HUDEP-2 (cell line): Measurements from ENCODE around the gene OGFOD3.
"Not testable (repeated sequence)": the region's sequence is repeated elsewhere in the genome, so short reads cannot be mapped to it uniquely, and the experiment has no call there.

Experiments
- DNase-seq, 76 experiments: peaks; one replicate each; lab custom pipeline; 2025; ENCODE audit not compliant: unreplicated experiment in 76 of 76; lab: John Stamatoyannopoulos, UW

OGFOD3 gene, protein sequence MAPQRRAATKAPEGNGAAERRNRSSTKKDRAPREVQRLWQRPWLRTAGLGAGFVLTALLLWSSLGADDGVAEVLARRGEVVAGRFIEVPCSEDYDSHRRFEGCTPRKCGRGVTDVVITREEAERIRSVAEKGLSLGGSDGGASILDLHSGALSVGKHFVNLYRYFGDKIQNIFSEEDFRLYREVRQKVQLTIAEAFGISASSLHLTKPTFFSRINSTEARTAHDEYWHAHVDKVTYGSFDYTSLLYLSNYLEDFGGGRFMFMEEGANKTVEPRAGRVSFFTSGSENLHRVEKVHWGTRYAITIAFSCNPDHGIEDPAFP

GRCh38 chr17:82418001-82418986, at the start of gene OGFOD3, which contains the start of gene HEXD:
Gene OGFOD3 (minus strand): TSS chr17:82418586. CDS start chr17:82418485, 101 bp downstream.
Gene HEXD (plus strand): TSS chr17:82418347. CDS start chr17:82419800, 1,453 bp downstream.
- peak in 71 of 76 experiments; percentile 24 to 95 (median 70) for DNase-seq

- DNase-seq = peak in 24 of 76 experiments; percentile 7 to 47 (median 20)
Observed at GRCh38 chr17:82465023-82465603, 46.7 kb upstream of the OGFOD3 start.

DNA sequence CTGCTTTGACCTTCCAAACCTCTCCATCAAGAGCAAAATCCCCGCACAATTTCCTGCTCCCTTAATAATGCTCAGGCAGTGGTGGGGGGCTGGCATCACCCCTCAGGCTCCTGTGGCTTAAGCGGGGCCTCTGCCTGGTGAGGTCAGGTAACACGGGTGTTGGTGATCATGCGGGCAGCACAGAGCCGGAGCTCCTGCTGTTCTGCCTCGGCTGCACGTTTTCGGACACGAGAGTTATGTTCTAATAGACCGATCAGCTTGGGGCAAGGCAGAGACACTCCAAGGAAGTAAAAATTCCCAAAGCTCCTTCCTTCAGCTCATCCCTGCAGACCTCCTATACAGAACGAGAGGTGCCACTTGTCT, 46.2 kb upstream of the OGFOD3 start:
- DNase-seq = no peak

- no peak for DNase-seq
Observed at GRCh38 chr17:82463925-82464566, 45.7 kb upstream of the OGFOD3 start.

DNA sequence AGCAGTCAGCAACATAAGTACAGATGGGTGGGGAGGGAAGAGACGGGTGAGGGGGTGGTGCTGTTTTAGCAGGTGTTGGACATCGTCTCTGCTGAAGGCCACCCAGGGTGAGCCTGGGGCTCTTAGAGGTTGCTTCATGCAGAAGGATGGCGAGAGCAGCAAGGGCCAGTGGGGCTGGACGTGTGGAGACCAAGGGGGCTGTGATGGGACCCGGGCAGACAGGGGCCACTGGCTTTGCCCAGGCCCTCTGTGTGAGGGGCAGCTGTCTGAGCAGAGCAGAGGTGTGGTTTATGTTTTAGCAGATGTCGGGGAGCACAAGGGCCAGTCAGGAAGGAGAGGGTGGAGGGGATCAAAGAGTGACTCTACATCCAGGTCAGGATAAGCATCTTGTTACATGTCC, 45.0 kb upstream of the OGFOD3 start:
- DNase-seq = no peak

GRCh38 chr17:82461827-82462524, 43.6 kb upstream of the OGFOD3 start:
- peak in 75 of 76 experiments; percentile 44 to 96 (median 87) for DNase-seq

DNA sequence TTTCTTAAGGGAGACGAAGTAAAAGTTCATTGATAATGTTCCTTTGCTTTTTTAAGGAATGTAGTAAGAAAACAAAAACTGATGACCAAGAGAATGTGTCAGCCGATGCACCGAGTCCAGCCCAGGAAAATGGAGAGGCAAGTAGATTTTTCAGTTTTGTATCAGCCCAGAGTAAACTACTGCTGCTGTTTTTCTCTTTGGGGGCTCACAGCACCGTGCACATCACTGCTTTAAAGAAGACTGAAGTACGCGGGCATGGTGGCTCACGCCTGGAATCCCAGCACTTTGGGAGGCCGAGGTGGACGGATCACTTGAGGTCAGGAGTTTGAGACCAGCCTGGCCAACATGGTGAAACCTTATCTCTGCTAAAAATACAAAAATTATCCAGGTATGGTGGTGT, 41.5 kb upstream of the OGFOD3 start:
- DNase-seq = not testable (repeated sequence)

- DNase-seq = peak in 2 of 76 experiments; percentile 22 to 32
Observed at GRCh38 chr17:82458885-82459424, 40.6 kb upstream of the OGFOD3 start.

GRCh38 chr17:82458179-82458884, 39.9 kb upstream of the OGFOD3 start, which contains the start of gene NARF:
Gene NARF (plus strand): TSS chr17:82458741. CDS start chr17:82458804, 63 bp downstream.
- peak in 75 of 76 experiments; percentile 73 to 98 (median 94) for DNase-seq

- peak in 3 of 76 experiments; percentile 67 to 88 (median 69) for DNase-seq
Observed at GRCh38 chr17:82457929-82458178, 39.5 kb upstream of the OGFOD3 start.

DNA sequence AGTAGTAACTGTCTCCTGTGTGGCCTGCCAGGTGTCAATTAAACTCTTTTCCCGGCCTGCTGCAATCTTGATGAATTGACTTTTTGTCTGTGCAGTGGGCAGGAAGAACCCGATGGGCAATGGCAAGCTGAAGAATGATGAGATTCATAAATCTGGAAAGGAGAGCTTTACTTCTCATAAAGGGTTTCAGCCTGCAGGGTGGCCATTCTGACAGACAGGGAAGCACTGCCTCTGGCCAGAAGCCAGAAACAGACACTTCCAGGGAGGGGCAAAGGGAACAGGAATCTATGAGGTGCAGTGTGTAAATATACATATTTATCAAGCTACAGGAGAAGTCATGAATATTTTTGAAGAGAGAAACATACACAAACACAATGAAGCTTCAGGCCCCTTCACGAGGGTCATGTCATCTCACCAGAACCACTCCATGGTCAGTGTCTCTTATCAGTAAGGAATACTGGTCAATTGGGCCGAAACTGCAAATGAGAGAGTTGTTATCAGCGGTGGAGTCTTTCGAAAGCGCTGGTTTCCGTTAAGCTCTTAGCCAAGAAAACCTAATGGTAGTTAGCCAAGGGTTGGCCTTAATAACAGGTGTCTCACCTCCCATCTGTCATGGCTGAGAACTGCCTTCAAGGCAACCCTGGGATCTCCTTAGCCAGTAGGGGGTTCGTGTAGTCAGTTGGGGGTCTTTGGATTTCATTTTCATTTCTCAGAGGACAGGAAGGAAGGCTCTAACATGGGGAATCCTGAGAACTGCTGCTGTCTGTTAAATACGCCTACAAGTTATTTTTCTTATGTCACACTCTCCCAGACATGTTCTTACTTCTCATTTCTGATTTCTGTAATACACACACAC, 38.9 kb upstream of the OGFOD3 start:
- DNase-seq = peak in 15 of 76 experiments; percentile 5 to 49 (median 20)

- not testable (repeated sequence) for DNase-seq
Observed at GRCh38 chr17:82453706-82454105, 35.3 kb upstream of the OGFOD3 start.

DNA sequence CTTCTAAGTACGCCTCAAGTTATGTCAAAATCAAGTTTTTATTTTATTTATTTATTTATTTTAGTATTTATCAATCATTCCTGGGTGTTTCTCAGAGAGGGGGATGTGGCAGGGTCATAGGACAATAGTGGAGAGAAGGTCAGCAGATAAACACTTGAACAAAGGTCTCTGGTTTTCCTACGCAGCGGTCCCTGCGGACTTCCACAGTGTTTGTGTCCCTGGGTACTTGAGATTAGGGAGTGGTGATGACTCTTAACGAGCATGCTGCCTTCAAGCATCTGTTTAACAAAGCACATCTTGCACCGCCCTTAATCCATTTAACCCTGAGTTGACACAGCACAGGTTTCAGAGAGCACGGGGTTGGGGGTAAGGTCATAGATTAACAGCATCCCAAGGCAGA, 34.8 kb upstream of the OGFOD3 start:
- DNase-seq = not testable (repeated sequence)

GRCh38 chr17:82452162-82452561, 33.8 kb upstream of the OGFOD3 start:
- DNase-seq = no peak

GRCh38 chr17:82450357-82451106, 32.1 kb upstream of the OGFOD3 start, which contains the start of gene CYBC1:
Gene CYBC1 (minus strand): TSS chr17:82450752. CDS start chr17:82449254, 1,498 bp downstream.
- peak in 73 of 76 experiments; percentile 39 to 91 (median 81) for DNase-seq

DNA sequence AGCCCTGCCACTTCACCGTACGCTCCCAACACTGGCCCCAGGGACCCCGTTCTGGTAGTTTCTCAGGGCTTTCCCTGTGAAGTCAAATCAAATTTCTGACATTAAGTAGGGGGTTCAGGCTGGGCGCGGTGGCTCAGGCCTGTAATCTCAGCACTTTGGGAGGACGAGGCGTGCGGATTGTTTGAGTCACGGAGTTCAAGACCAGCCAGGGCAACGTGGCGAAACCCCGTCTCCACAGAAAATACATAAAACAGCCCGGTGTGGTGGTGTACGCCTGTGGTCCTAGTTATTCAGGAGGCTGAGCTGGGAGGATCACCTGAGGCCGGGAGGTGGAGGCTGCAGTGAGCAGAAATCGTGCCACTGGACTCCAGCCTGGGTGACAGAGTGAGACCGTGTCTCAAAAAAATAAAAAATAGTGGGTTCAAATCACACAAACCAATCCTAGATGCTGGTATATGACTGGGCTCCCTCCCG, 31.5 kb upstream of the OGFOD3 start:
- no peak for DNase-seq
